Astrocyte of the cerebellum (primary cell): ENCODE measurements around the gene ATG9A.
A peak's percentile ranks its signal among the peaks of the same experiment; 100 is the strongest.

ENCODE experiments used
- DNase-seq: peaks from one replicate; pipeline ENCODE4 v3.0.0-alpha.2; 2011; ENCODE audit warnings: low read depth
- H3K4me3 ChIP-seq: 2 replicates; pipeline ENCODE4 v1.5.1; 2011; ENCODE audit warnings: mild to moderate bottlenecking, low read depth, low read length, moderate library complexity
- in situ Hi-C: cut with HindIII; loops from 2 replicates; pipeline ENCODE4 v1.10.0; 2017; ENCODE audit warnings: low sequenced_read_pairs
- TF ChIP-seq, protein P1 (sequence below): IDR thresholded peaks from 2 replicates; pipeline ENCODE4 v1.5.1; 2012; ENCODE audit warnings: low read length, low read depth, moderate library complexity, mild to moderate bottlenecking; ENCODE audit errors: missing control alignments

The ATG9A gene

DNA sequence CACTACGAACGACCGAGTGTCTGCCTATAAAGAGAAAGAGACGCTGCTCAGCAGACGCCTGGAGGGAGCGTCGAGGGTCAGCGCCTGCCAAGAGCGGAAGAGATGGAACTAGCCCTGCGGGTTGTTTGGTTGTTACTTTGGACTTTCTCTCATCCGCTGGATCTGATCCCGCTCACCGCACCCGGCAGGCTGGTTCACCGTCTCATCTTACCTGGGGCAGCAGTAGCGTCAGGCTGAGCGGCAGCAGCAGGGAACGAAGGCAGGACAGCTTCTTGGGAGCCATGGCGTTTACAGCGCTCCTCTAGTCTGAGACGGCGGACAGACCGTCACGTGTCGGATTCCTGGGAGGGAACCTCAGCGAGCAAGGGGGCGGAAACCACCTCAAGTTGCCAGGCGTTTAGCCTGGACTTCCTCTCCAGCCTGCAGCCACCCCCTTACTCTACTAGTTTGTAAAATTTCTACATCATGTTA is 13.9 kb upstream of the ATG9A start:
- TF ChIP-seq, protein P1, sequence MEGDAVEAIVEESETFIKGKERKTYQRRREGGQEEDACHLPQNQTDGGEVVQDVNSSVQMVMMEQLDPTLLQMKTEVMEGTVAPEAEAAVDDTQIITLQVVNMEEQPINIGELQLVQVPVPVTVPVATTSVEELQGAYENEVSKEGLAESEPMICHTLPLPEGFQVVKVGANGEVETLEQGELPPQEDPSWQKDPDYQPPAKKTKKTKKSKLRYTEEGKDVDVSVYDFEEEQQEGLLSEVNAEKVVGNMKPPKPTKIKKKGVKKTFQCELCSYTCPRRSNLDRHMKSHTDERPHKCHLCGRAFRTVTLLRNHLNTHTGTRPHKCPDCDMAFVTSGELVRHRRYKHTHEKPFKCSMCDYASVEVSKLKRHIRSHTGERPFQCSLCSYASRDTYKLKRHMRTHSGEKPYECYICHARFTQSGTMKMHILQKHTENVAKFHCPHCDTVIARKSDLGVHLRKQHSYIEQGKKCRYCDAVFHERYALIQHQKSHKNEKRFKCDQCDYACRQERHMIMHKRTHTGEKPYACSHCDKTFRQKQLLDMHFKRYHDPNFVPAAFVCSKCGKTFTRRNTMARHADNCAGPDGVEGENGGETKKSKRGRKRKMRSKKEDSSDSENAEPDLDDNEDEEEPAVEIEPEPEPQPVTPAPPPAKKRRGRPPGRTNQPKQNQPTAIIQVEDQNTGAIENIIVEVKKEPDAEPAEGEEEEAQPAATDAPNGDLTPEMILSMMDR = no peak
- H3K4me3 ChIP-seq = no peak overlapping the region
- in situ Hi-C loops = loop anchor here (10.0 kb wide), 1 partner anchor 121 kb away; no protein-coding TSS in a partner anchor
- no peak for DNase-seq

DNA sequence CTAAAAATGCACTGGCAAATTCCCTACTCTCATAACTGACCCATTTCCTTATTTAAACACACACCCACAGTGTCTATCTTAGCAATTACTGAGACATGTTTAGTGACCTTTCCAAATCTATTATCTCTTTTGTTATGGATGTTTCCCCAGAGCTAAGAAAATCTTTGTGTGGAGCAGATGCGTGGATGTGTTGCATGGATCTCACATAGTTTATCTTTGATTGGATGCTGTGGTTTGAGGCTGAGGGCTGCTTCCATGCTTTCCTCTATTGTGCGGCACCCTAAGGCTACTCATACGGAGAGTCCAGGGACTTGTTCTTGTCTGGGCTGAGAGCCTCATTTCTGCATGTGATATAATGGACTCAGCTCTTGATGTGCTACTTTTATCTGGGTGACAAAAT is 4.9 kb upstream of the ATG9A start:
- DNase-seq = no peak

GRCh38 chr2:219230059-219230540 is 664 bp upstream of the ATG9A start:
- TF ChIP-seq, protein P1 = no peak
- no peak for DNase-seq
- in situ Hi-C loops = no loop called here

More for the DNA sequence above, 4.9 kb upstream of the ATG9A start:
- TF ChIP-seq, protein P1 = no peak
- in situ Hi-C loops = no loop called here
- no peak overlapping the region for H3K4me3 ChIP-seq

GRCh38 chr2:219228911-219229304 is 528 bp downstream of the ATG9A start:
- in situ Hi-C loops = loop anchor here (5.0 kb wide), 1 partner anchor 47 kb away; no protein-coding TSS in a partner anchor
- no peak for DNase-seq
- peak overlapping the region; percentile 70 for H3K4me3 ChIP-seq
- TF ChIP-seq, protein P1 = no peak

More at GRCh38 chr2:219230059-219230540, 664 bp upstream of the ATG9A start:
- peak overlapping the region; percentile 70 for H3K4me3 ChIP-seq

- in situ Hi-C loops = loop anchor here (5.0 kb wide), 1 partner anchor 46 kb away; no protein-coding TSS in a partner anchor
- no peak for DNase-seq
- TF ChIP-seq, protein P1 = no peak
- peak overlapping the region; percentile 70 for H3K4me3 ChIP-seq
These were observed 1.2 kb downstream of the ATG9A start for GRCh38 chr2:219228041-219228910.

DNA sequence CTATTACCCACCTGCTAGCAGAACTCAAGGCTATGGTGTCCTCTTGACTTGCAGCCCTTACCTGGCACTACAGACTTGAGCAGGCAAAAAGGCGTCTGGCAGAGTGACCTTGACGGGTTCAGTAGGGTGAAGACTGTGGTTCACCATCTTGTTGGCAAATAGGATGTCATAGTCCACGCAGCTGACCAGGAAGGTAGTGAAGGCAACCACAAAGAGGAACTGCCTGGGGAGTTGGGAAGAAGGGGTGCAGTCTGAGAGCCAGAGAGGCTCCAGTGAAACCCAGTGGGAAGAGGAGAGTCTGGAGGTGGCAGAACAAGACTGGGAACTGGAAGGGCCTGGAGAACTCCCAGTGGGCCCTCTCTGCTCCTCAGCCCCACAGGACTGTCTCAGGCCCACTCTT is 4.1 kb downstream of the ATG9A start:
- TF ChIP-seq, protein P1 = no peak
- DNase-seq = no peak
- no peak overlapping the region for H3K4me3 ChIP-seq
- in situ Hi-C loops = loop anchor here (5.0 kb wide), 1 partner anchor 43 kb away; no protein-coding TSS in a partner anchor
